Bronchial epithelial cell (primary cell): ENCODE data around the gene SOD2. TPM values are rescaled to one million over a fixed set of nuclear protein-coding genes. Genes with fewer than 3 reads are reported as not detected.
A peak's percentile ranks its signal among the peaks of the same experiment; 100 is the strongest.
"Not testable (repeated sequence)": the region's sequence is repeated elsewhere in the genome, so short reads cannot be mapped to it uniquely, and the experiment has no call there.

ENCODE experiments used
- DNase-seq: peaks from one replicate; pipeline ENCODE4 v3.0.0-alpha.2; 2010; ENCODE audit warnings: low read depth
- FAIRE-seq: peaks from 2 replicates; lab custom pipeline; 2011; peaks lifted over from hg19 to GRCh38; lab: Jason Lieb, UNC
- H3K27me3 ChIP-seq: 2 replicates; pipeline ENCODE4 v1.5.1; 2011; ENCODE audit warnings: low read length; ENCODE audit not compliant: control insufficient read depth, insufficient read depth
- H3K36me3 ChIP-seq: 2 replicates; pipeline ENCODE4 v1.5.1; 2011; ENCODE audit warnings: low read length; ENCODE audit not compliant: control insufficient read depth, insufficient read depth
- H3K4me3 ChIP-seq: 2 replicates; pipeline ENCODE4 v1.5.1; 2011; ENCODE audit warnings: mild to moderate bottlenecking, low read depth, low read length, control low read depth
- total RNA-seq: library from RNA; depleted of rRNA; stranded (reverse); fragments of >200 nt; gene quantifications from 2 replicates; pipeline ENCODE4 v1.2.1, GENCODE V29; 2014
- TF ChIP-seq, protein P1 (sequence below): IDR thresholded peaks from 2 replicates; pipeline ENCODE4 v1.5.1; 2011; ENCODE audit warnings: mild to moderate bottlenecking, moderate library complexity, low read length, control low read depth, inconsistent platforms; ENCODE audit not compliant: insufficient read depth, severe bottlenecking

SOD2 gene
- total RNA-seq, 1 donor from 2014 or later: 71.3 TPM

DNA sequence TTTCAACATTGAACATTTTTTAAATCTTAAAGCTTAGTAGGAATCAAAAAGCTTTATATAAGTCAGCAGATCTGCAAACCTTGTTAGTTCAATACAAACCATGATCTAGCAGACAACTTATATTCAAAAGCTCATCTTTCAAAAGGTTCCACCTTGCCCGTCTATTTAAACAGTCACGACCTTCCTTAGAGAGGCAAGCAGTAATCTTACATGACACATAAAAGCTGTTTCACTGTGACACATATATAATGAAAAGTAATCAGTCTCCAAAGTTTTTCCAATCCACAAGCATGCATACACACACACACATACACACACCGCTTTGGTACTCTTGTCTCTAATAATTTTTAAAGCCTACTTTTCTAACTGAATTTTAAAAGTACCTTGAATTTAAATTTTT is 12.9 kb downstream of the SOD2 start:
- TF ChIP-seq, protein P1, sequence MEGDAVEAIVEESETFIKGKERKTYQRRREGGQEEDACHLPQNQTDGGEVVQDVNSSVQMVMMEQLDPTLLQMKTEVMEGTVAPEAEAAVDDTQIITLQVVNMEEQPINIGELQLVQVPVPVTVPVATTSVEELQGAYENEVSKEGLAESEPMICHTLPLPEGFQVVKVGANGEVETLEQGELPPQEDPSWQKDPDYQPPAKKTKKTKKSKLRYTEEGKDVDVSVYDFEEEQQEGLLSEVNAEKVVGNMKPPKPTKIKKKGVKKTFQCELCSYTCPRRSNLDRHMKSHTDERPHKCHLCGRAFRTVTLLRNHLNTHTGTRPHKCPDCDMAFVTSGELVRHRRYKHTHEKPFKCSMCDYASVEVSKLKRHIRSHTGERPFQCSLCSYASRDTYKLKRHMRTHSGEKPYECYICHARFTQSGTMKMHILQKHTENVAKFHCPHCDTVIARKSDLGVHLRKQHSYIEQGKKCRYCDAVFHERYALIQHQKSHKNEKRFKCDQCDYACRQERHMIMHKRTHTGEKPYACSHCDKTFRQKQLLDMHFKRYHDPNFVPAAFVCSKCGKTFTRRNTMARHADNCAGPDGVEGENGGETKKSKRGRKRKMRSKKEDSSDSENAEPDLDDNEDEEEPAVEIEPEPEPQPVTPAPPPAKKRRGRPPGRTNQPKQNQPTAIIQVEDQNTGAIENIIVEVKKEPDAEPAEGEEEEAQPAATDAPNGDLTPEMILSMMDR: no peak
- Histone ChIP-seq H3K36me3 (peaks cover 3% of the 10 kb centered on the region), H3K27me3 (no peaks in the 10 kb centered on the region), H3K4me3 (no peak overlapping the region)
- FAIRE-seq: no peak
- no peak for DNase-seq

DNA sequence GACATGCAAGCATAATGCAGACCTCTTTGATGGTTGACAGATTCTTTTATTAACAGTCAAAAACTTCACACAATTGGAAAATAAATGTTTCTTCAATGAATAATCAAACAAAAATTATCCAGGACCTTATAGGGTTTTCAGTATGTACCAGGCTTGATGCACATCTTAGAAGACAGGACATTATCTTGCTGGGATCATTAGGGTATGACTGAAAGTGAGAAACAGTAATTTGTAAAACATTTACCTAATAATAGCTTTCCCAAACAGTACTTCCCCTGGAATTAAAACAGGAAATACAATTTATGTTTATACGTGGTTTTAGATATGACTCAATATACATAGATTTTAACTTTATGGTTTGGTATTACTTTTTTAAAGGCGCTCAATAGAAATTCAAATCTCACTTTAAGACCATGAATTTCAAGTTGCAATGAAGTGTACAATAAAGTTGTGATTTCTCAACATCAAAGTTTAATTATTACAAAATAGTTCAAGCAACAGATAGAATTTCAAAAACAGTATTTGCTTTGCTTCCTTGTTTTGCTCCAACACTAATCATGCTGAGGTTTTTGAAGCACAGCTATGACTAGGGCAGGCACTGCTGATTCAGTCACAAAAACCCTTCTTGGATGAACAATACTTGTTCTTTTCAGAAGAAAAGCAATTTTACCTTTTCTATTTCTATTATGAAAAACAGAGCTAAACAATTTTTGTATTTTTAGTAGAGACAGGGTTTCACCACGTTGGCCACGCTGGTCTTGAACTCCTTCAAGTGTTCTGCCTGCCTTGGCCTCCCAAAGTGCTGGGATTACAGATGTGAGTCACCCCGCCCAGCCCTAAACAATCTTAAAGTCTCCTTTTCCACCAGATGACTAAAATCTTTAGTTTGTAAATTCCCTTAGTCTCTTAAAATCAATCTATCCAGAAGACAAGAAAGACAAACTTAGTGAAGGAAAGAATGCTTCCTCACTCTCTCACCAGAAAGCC is 13.7 kb downstream of the SOD2 start:
- DNase-seq: peak; percentile 50
- Histone ChIP-seq H3K27me3 (no peaks in the 10 kb centered on the region), H3K36me3 (peaks cover 1% of the 10 kb centered on the region), H3K4me3 (no peak overlapping the region)
- FAIRE-seq: no peak
- TF ChIP-seq, protein P1: no peak

DNA sequence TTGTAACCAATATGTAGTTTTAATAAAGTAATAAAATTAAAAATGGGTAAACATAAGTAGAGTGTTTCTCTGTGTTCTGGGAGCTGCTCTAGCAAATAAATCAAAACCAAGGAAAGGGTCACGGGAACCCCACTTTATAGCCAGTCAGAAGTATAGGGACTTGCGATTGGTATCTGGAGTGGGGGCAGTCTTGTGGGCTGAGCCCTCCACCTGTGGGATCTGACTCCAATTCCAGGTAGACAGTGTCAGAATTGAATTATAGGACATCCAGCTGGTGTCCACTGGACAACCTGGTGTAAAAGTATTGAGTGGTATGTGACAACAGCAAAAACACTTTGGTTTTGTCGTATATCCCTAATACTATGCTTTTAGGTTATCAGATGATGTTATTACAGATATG is 14.5 kb downstream of the SOD2 start:
- FAIRE-seq: no peak
- no peaks in the 10 kb centered on the region for H3K27me3 ChIP-seq
- no peaks in the 10 kb centered on the region for H3K36me3 ChIP-seq
- TF ChIP-seq, protein P1: no peak
- no peak for DNase-seq
- no peak overlapping the region for H3K4me3 ChIP-seq

DNA sequence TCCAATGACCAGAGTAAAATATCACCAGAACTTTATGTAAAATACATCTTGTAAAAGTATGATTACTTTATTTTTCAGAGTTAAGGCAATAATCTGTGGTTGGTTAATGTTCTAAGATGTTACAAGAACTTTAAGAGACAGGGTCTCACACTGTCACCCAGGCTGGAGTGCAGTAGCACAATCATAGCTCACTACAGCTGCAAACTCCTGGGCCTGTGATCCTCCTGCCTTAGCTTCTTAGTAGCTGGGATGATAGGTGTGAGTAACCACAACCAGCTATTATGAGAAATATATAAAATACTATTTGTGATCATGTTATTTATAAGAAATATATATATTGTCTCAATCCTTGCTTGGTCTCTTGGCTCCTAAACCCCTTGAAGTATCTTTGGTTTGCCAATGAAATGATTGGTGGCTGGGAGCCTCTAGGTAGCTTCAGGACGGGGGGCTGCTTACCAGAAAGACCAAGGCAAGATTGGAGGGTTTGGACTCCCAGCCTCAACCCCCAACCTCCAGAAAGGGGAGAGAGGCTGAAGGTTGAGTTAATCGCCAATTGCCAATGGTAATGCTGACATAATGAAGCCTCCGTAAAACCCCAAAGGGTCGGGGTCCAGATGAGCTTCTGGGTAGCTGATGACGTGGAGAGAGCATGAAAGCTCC is 15.4 kb downstream of the SOD2 start:
- FAIRE-seq: no peak

DNA sequence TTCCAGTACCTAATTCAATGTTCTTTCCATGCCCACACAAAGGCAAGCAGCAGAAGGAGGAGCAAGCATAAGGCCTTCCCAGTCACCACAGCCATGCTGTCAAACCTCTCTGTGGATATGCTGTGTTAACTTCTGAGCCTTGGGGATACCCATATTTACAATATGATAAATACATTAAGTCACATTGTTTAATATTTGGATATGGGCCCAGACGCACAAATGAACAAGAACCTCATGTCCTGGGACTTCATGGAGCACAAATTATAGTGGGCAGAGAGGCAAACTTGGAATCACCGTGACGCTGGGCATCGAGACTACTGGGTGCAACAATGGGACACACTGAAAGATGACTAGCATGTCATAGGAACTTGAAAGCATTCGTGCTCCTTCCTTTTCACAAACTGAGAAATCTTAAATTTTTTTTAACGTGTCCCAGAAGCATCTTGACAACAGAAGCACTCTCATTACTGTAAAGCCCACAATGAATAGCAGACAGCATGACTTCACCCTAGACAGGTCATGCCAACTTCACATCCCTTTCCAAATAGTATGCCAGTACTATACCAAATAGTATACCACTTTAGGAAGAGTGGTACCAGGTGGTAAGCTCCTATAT is 16.0 kb downstream of the SOD2 start:
- H3K4me3 ChIP-seq: no peak overlapping the region
- no peaks in the 10 kb centered on the region for H3K36me3 ChIP-seq
- DNase-seq (no peak), FAIRE-seq (no peak)
- TF ChIP-seq, protein P1: no peak
- H3K27me3 ChIP-seq: no peaks in the 10 kb centered on the region

More for the DNA sequence above, 15.4 kb downstream of the SOD2 start:
- no peak for DNase-seq
- TF ChIP-seq, protein P1: no peak
- no peak overlapping the region for H3K4me3 ChIP-seq
- no peaks in the 10 kb centered on the region for H3K36me3 ChIP-seq
- H3K27me3 ChIP-seq: no peaks in the 10 kb centered on the region

DNA sequence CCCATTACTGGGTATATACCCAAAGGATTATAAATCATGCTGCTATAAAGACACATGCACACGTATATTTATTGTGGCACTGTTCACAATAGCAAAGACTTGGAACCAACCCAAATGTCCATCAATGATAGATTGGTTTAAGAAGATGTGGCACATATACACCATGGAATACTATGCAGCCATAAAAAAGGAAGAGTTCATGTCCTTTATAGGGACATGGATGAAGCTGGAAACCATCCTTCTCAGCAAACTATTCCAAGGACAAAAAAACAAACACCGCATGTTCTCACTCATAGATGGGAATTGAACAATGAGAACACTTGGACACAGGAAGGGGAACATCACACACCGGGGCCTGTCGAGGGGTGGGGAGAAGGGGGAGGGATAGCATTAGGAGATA is 16.8 kb downstream of the SOD2 start:
- FAIRE-seq, H3K4me3 ChIP-seq: not testable (repeated sequence)

More for the DNA sequence above, 16.8 kb downstream of the SOD2 start:
- DNase-seq, H3K36me3 ChIP-seq, H3K27me3 ChIP-seq: not testable (repeated sequence)
